AG09309 (cell line): ENCODE results near the gene ARFGAP1.

Source experiments
- DNase-seq: peaks from one replicate; pipeline ENCODE4 v3.0.0-alpha.2; 2010; ENCODE audit warnings: low read depth
- H3K4me3 ChIP-seq: 2 replicates; pipeline ENCODE4 v1.5.1; 2011; ENCODE audit warnings: mild to moderate bottlenecking, low read depth, low read length, moderate library complexity; ENCODE audit not compliant: control insufficient read depth
- CTCF ChIP-seq: IDR thresholded peaks from 2 replicates; pipeline ENCODE4 v1.5.1; 2011; ENCODE audit warnings: mild to moderate bottlenecking, low read depth, low read length, inconsistent platforms; ENCODE audit not compliant: insufficient read depth, control insufficient read depth; ENCODE audit errors: missing control alignments

Gene ARFGAP1

GRCh38 chr20:63272105-63273058 is at the start of gene ARFGAP1:
ARFGAP1 (plus strand) TSS chr20:63272813; CDS start chr20:63275581, 2,768 bp downstream.
- H3K4me3 ChIP-seq, result peak within 1 kb of the TSS; percentile 91
- no peak for TF ChIP-seq CTCF
- DNase-seq, result peak; percentile 44

- no peak for DNase-seq
- TF ChIP-seq CTCF, result peak; percentile 82
- H3K4me3 ChIP-seq, result no peak overlapping the region
Measured at GRCh38 chr20:63223121-63223825, 49.3 kb upstream of the ARFGAP1 start.

GRCh38 chr20:63223826-63224207 is 48.8 kb upstream of the ARFGAP1 start:
- H3K4me3 ChIP-seq, result no peak overlapping the region
- DNase-seq, result no peak
- TF ChIP-seq CTCF, result no peak

DNA sequence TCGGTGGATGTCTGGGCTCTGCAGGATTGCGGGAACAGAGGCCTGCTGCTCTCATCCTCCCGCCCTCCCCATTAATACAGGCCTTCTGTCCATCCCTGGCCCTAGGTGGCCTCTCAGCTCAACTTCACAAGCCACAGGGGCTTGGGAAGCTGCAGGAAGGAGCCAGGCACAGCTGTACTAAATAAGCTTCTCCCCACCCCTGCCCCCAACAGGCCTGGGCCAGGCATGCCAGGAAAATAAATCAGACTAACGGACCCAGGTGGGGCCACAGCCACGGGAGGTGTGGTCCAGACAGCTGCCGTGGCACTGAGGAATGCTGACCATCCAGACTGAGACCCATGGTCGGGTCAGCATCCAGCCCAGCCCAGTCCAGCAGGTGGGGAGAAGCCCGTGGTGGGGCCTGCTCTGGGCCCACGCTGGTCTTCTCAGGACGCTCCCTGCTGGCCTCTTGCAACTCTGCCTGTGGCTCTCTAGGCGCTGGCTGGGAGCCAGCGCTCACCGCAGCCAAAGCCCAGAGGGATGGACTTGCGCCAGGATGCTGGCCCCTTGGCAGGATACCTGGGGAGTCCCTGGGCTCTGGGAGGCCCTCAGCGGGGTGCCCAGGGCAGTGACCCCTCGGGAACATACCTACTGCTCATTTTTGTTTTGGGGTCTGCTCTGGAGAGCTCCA is 48.1 kb upstream of the ARFGAP1 start:
- DNase-seq, result no peak
- H3K4me3 ChIP-seq, result no peak overlapping the region
- peak; percentile 36 for TF ChIP-seq CTCF

DNA sequence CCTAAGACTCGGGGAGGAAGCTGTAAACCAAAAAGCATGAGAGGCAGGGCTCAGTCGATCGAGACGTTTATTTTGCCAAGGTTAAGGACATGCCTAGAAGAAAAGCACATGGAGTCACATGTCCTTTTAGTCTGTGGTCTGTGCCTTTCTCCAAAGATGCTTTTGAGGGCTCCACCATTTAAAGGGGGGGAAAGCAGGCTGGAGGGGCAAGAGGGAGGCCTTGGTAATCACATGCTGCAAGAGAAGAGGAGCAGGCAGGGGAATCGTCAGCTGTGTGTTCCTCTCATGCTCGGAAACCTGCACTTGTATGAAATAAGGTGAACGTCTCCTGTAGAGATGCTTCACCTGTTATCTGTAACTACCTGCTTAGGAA is 47.5 kb upstream of the ARFGAP1 start:
- no peak overlapping the region for H3K4me3 ChIP-seq
- TF ChIP-seq CTCF, result no peak
- no peak for DNase-seq
